HEK293T (cell line): Measurements from ENCODE around the gene RITA1.
A peak's percentile ranks its signal among the peaks of the same experiment; 100 is the strongest.

Experiments used
- CTCF ChIA-PET: fragments of 350-600 bp; formaldehyde crosslinking; extraction: SDS; loops from one replicate; lab custom pipeline; 2021; ENCODE audit warnings: antibody characterized with exemption, inconsistent platforms; lab: Yijun Ruan, JAX
- POLR2A ChIA-PET: fragments of 350-600 bp; formaldehyde crosslinking; extraction: SDS; loops from one replicate; lab custom pipeline; 2020; ENCODE audit warnings: antibody characterized with exemption, inconsistent platforms; lab: Yijun Ruan, JAX
- DNase-seq: peaks from one replicate; pipeline ENCODE4 v3.0.0; 2012; ENCODE audit warnings: mixed read lengths; ENCODE audit errors: extremely low spot score
- ARNT ChIP-seq: fragments of 450-650 bp; IDR thresholded peaks from 2 replicates; pipeline ENCODE4 v1.6.1; 2017; ENCODE audit warnings: mild to moderate bottlenecking
- BHLHE40 ChIP-seq: fragments of 450-650 bp; IDR thresholded peaks from 2 replicates; pipeline ENCODE4 v1.6.1; 2016; ENCODE audit warnings: mild to moderate bottlenecking, moderate library complexity, borderline replicate concordance
- CTBP1 ChIP-seq: fragments of 450-650 bp; IDR thresholded peaks from 2 replicates; pipeline ENCODE4 v1.6.1; 2016; ENCODE audit warnings: borderline replicate concordance
- ELF4 ChIP-seq: fragments of 450-650 bp; IDR thresholded peaks from 2 replicates; pipeline ENCODE4 v1.6.1; 2017; ENCODE audit warnings: antibody characterized with exemption
- FOXA1 ChIP-seq: fragments of 450-650 bp; IDR thresholded peaks from 2 replicates; pipeline ENCODE4 v1.6.1; 2016; ENCODE audit warnings: mild to moderate bottlenecking
- FOXK2 ChIP-seq: fragments of 450-650 bp; IDR thresholded peaks from 2 replicates; pipeline ENCODE4 v1.6.1; 2016; ENCODE audit warnings: mild to moderate bottlenecking
- FOXM1 ChIP-seq: fragments of 450-650 bp; IDR thresholded peaks from 2 replicates; pipeline ENCODE4 v1.6.1; 2017; ENCODE audit warnings: mild to moderate bottlenecking, borderline replicate concordance
- HDGF ChIP-seq: fragments of 450-650 bp; IDR thresholded peaks from 2 replicates; pipeline ENCODE4 v1.6.1; 2017; ENCODE audit warnings: antibody characterized with exemption, borderline replicate concordance
- L3MBTL2 ChIP-seq: fragments of 450-650 bp; conservative IDR thresholded peaks from 2 replicates; pipeline ENCODE4 v1.6.1; 2016; ENCODE audit warnings: mild to moderate bottlenecking
- LEF1 ChIP-seq: fragments of 450-650 bp; IDR thresholded peaks from 2 replicates; pipeline ENCODE4 v1.6.1; 2017; ENCODE audit warnings: mild to moderate bottlenecking, borderline replicate concordance
- NFRKB ChIP-seq: fragments of 450-650 bp; IDR thresholded peaks from 2 replicates; pipeline ENCODE4 v1.6.1; 2016; ENCODE audit warnings: mild to moderate bottlenecking, moderate library complexity
- SP1 ChIP-seq: fragments of 450-650 bp; IDR thresholded peaks from 2 replicates; pipeline ENCODE4 v1.6.1; 2017
- SUZ12 ChIP-seq: fragments of 450-650 bp; IDR thresholded peaks from 2 replicates; pipeline ENCODE4 v1.6.1; 2016; ENCODE audit warnings: mild to moderate bottlenecking
- TARDBP ChIP-seq: fragments of 450-650 bp; IDR thresholded peaks from 2 replicates; pipeline ENCODE4 v1.6.1; 2016
- ZNF384 ChIP-seq: fragments of 450-650 bp; IDR thresholded peaks from 2 replicates; pipeline ENCODE4 v1.6.1; 2016
- TF ChIP-seq, protein P1 (sequence below): fragments of 450-650 bp; IDR thresholded peaks from 2 replicates; pipeline ENCODE4 v1.6.1; 2016

The RITA1 gene

DNA sequence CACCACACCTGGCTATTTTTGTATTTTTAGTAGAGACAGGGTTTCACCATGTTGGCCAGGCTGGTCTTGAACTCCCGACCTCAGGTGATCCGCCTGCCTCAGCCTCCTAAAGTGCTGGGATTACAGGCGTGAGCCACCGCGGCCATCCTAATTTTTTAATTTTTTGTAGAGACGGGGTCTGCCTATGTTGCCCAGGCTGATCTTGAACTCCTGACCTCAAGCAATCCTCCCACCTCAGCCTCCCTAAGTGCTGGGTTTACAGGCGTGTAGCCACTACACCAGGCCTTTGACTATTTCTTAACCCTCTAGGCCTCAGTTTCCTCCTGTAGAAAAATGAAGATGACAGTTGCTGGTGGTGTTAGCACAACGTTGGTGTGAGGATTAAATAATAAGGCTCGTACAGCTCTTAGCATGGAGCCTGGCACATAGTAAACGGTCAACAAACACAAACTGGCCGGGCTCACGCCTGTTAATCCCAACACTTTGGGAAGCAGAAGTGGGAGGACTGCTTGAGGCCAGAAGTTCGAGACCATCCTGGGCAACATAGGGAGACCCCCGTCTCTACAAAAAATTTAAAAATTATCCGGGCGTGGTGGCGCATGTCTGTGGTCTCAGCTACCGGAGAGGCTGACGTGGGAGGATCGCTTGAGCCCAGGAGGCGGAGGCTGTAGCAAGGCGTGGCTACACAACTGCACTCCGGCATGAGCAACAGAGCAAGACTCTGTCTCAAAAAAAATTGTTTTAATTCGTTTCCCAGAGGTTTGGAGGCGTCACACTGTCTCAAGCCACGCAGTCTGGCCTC is 1.2 kb upstream of the RITA1 start:
- TF ChIP-seq HDGF = no peak
- TF ChIP-seq BHLHE40 = no peak
- no peak for TF ChIP-seq SP1
- no peak for TF ChIP-seq ELF4
- no peak for TF ChIP-seq TARDBP
- TF ChIP-seq FOXK2 = no peak
- no peak for TF ChIP-seq L3MBTL2
- TF ChIP-seq NFRKB = no peak
- no peak for TF ChIP-seq CTBP1
- no peak for TF ChIP-seq FOXA1
- no peak for TF ChIP-seq SUZ12
- no peak for TF ChIP-seq FOXM1
- TF ChIP-seq, protein P1, sequence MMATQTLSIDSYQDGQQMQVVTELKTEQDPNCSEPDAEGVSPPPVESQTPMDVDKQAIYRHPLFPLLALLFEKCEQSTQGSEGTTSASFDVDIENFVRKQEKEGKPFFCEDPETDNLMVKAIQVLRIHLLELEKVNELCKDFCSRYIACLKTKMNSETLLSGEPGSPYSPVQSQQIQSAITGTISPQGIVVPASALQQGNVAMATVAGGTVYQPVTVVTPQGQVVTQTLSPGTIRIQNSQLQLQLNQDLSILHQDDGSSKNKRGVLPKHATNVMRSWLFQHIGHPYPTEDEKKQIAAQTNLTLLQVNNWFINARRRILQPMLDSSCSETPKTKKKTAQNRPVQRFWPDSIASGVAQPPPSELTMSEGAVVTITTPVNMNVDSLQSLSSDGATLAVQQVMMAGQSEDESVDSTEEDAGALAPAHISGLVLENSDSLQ = no peak
- TF ChIP-seq ZNF384 = no peak
- no peak for DNase-seq
- POLR2A ChIA-PET = interaction anchor here (1.2 to 2.0 kb wide), 3 partner anchors 12 to 37 kb away, joined by 3 to 7 read pairs (median 5); partner anchors contain the start of gene TPCN1
- CTCF ChIA-PET = interaction anchor here (1.0 kb wide), 1 partner anchor 31 kb away, joined by 3 read pairs; no protein-coding TSS in a partner anchor

DNA sequence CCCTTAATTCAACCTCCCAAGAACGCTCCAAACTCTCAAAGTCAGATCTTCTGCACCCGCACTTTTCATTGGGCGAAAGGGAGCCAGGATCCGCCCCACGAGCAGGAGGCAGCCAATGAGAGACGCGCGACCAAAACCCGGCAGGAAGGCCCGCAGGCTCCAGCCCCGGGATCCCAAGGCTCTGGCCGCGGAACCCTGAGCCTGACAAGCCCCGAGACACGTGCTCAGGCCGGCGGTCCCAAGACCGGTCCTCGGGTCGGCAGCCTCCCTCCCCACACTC is 681 bp upstream of the RITA1 start:
- CTCF ChIA-PET = interaction anchor here (1.0 kb wide), 1 partner anchor 31 kb away, joined by 3 read pairs; no protein-coding TSS in a partner anchor

DNA sequence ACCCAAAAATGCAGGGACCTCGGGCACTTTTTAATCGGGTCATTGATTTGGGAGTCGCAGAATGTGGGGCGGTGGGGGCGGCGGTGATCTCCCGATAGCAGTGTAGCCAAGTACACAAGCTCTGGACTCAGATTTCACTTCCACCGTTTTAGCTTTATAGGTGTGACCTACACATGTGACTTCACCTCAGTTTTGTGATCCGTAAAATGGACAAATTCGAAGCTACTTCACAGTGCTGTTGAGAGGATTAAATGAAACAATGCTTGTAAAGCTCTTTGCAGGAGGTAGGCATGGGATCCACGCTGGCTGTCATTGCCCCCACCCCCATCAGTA is 478 bp downstream of the RITA1 start:
- CTCF ChIA-PET = no interaction called here
- POLR2A ChIA-PET = interaction anchor here (0.9 to 2.0 kb wide), 7 partner anchors 9 to 79 kb away, joined by 3 to 7 read pairs (median 3); partner anchors contain the start of gene TPCN1
- no peak for TF ChIP-seq BHLHE40
- no peak for TF ChIP-seq ARNT
- TF ChIP-seq SP1 = no peak
- peak; percentile 43; the same call in 1 of the 2 replicates for TF ChIP-seq L3MBTL2
- no peak for DNase-seq

More for the DNA sequence above, 681 bp upstream of the RITA1 start:
- POLR2A ChIA-PET = interaction anchor here (0.7 to 2.0 kb wide), 12 partner anchors 8 to 237 kb away, joined by 3 to 7 read pairs (median 3); partner anchors contain the start of genes SDSL and TPCN1
- DNase-seq = peak; percentile 87
- TF ChIP-seq ELF4 = no peak
- TF ChIP-seq L3MBTL2 = no peak
- no peak for TF ChIP-seq FOXK2
- no peak for TF ChIP-seq ARNT
- no peak for TF ChIP-seq CTBP1
- no peak for TF ChIP-seq BHLHE40
- no peak for TF ChIP-seq HDGF
- no peak for TF ChIP-seq FOXM1
- TF ChIP-seq SP1 = no peak
- TF ChIP-seq FOXA1 = no peak
- TF ChIP-seq TARDBP = no peak
- no peak for TF ChIP-seq SUZ12

DNA sequence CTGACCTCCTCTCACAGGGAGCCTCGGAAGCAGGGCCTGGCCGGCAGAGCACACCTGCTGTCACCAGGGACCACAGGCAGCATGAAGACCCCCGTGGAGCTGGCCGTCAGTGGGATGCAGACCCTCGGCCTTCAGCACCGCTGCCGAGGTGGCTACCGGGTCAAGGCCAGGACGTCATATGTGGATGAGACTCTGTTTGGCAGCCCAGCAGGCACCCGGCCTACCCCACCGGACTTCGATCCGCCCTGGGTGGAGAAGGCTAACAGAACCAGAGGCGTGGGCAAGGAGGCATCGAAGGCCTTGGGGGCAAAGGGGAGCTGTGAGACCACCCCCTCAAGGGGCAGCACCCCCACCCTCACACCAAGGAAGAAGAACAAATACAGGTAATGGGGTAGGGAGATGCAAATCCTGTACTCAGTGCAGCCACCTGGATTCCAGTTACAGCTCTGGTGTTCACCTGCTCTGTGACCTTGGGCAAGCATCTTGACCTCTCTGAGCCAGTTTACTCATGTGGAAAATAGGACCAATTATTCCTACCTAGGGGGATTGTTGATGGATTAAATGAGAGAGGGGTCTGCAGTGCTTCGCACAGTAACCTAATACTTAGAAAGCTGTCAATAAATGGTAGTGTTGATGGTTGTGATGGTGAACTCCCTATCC is 1.3 kb downstream of the RITA1 start:
- DNase-seq = no peak
- ChIA-PET POLR2A (interaction anchor here (1.6 kb wide), 1 partner anchor 9 kb away, joined by 7 read pairs; no protein-coding TSS in a partner anchor), CTCF (no interaction called here)
- no peak for TF ChIP-seq SP1
- TF ChIP-seq NFRKB = no peak
- TF ChIP-seq FOXA1 = no peak
- no peak for TF ChIP-seq SUZ12
- TF ChIP-seq L3MBTL2 = no peak
- TF ChIP-seq, protein P1 = no peak
- no peak for TF ChIP-seq ZNF384
- TF ChIP-seq TARDBP = no peak
- TF ChIP-seq LEF1 = no peak
- no peak for TF ChIP-seq CTBP1
- no peak for TF ChIP-seq ARNT
- TF ChIP-seq FOXK2 = no peak
- TF ChIP-seq HDGF = no peak
- no peak for TF ChIP-seq ELF4
- TF ChIP-seq FOXM1 = no peak
- no peak for TF ChIP-seq BHLHE40

DNA sequence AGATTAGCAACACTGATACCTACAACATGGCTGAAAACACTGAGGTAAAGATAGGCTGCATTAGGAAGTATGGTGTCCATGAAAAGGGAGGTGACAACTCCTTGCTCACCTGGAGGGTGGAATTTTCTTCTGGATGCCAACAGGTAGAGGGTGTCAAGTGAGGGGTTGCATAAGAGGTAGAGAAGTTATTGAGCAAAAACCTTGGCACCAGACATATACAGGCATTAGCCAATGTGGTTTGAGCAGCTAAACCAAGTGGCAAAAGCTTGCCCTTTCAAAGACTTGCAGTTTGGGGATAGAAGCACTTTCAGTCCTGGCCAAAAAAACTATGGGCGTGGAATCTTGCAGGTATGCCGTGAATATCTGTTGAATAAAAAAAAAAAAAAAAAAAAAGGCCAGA is 3.8 kb downstream of the RITA1 start:
- no peak for TF ChIP-seq CTBP1
- TF ChIP-seq, protein P1 = no peak
- no peak for TF ChIP-seq SP1
- no peak for TF ChIP-seq HDGF
- no peak for TF ChIP-seq FOXM1
- TF ChIP-seq BHLHE40 = no peak
- no peak for TF ChIP-seq TARDBP
- TF ChIP-seq LEF1 = no peak
- POLR2A ChIA-PET = no interaction called here
- CTCF ChIA-PET = interaction anchor here (0.6 to 0.7 kb wide), 2 partner anchors 12 to 15 kb away, joined by 3 read pairs; no protein-coding TSS in a partner anchor
- DNase-seq = no peak

DNA sequence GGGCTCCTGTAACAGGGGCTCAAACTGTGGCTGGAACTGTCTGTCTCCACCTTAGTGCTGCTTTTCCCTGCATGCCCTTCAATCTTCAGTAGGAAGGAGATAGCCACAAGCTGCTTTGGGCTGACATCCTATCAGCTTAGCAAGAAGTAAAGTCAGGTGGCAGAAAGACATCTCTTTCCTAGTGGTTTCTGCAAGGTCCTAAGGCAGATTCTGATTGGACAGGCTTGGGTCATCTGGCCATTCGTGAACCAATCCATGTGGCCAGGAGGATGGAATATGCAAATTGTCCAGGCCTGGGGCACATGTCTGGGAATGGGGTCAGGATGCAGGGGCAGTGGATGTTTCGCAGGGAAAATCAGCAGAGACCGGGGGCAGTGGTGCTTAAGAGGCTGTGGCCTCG is 5.2 kb downstream of the RITA1 start:
- CTCF ChIA-PET = no interaction called here
- POLR2A ChIA-PET = no interaction called here
- peak; percentile 48 for DNase-seq
- TF ChIP-seq, protein P1 = no peak
- no peak for TF ChIP-seq FOXM1
- TF ChIP-seq SP1 = no peak
- TF ChIP-seq SUZ12 = no peak
- no peak for TF ChIP-seq ZNF384
- TF ChIP-seq FOXA1 = no peak
